Spleen (tissue), 11 donors: ENCODE data around the gene ZNF793. TPM values are rescaled to one million over a fixed set of nuclear protein-coding genes. Genes with fewer than 3 reads are reported as not detected.

Experiments
- DNase-seq: peaks from one replicate; pipeline ENCODE4 v3.0.0-alpha.2; 2020
- H3K27ac ChIP-seq, 8 donors: fragments of 200-600 bp; sonication (generic) in 7 of 8; 1 replicate in 4 of 8; 2 replicates in 4 of 8; pipeline versions ENCODE4 v1.5.0 to v1.8.0; 2016 to 2021; ENCODE audit warnings: inconsistent platforms in 4 of 8, mild to moderate bottlenecking in 4 of 8, moderate library complexity in 1 of 8
- H3K27me3 ChIP-seq, 7 donors: fragments of 200-600 bp; sonication (generic) in 6 of 7; replicated peaks in 1 of 7; 1 replicate in 4 of 7; 2 replicates in 3 of 7; pipeline versions ENCODE4 v1.5.0 to v1.8.0; 2016 to 2021; ENCODE audit warnings: inconsistent platforms in 3 of 7, mild to moderate bottlenecking in 1 of 7
- H3K36me3 ChIP-seq, 6 donors: fragments of 200-600 bp; sonication (generic) in 5 of 6; 1 replicate in 4 of 6; 2 replicates in 2 of 6; pipeline versions ENCODE4 v1.5.0 to v1.8.0; 2016 to 2021; ENCODE audit warnings: inconsistent platforms in 2 of 6
- H3K4me1 ChIP-seq, 6 donors: fragments of 200-600 bp; sonication (generic) in 5 of 6; 1 replicate in 3 of 6; 2 replicates in 3 of 6; pipeline versions ENCODE4 v1.5.0 to v1.8.0; 2016 to 2021; ENCODE audit warnings: inconsistent platforms in 3 of 6
- H3K4me3 ChIP-seq, 8 donors: fragments of 200-600 bp; sonication (generic) in 7 of 8; 1 replicate in 4 of 8; 2 replicates in 4 of 8; pipeline versions ENCODE4 v1.5.0 to v1.8.0; 2016 to 2021; ENCODE audit warnings: inconsistent platforms in 4 of 8, mild to moderate bottlenecking in 4 of 8, moderate library complexity in 2 of 8
- H3K9me3 ChIP-seq, 8 donors: fragments of 200-600 bp; sonication (generic) in 7 of 8; 1 replicate in 4 of 8; 2 replicates in 4 of 8; pipeline versions ENCODE4 v1.5.0 to v1.8.0; 2016 to 2021; ENCODE audit warnings: inconsistent platforms in 4 of 8
- POLR2A ChIP-seq, 3 donors: fragments of 450-650 bp; IDR thresholded peaks; one replicate each; pipeline ENCODE4 v1.5.1; 2017; ENCODE audit warnings: antibody characterized with exemption in 3 of 3, mild to moderate bottlenecking in 1 of 3
- POLR2AphosphoS5 ChIP-seq, 3 donors: sonication (generic); formaldehyde crosslinking; IDR thresholded peaks; one replicate each; pipeline ENCODE4 v1.5.1; 2017; ENCODE audit warnings: antibody characterized with exemption in 3 of 3
- WGBS, 5 donors: extraction: QIAGEN DNeasy Blood & Tissue Kit in 3 of 5; methylation state at CpG; one replicate each; pipeline versions ENCODE4 v1.1.5 to v1.1.7; 2013 to 2018; 5-methylcytosine and 5-hydroxymethylcytosine counted together
- intact Hi-C: fragments of 100-400 bp; cut with DNase I; formaldehyde crosslinking; loops from one replicate; pipeline ENCODE4 v1.15.0; 2023; ENCODE audit warnings: low total_unique reads
- polyA plus RNA-seq, 3 donors: library from polyadenylated mRNA; stranded (reverse); fragments of 200-250 nt; gene quantifications; one replicate each; pipeline ENCODE4 v1.2.1, GENCODE V29; 2013
- total RNA-seq, 7 donors: library from RNA; depleted of rRNA in 3 of 7; stranded (reverse); fragments of >200 nt in 3 of 7; fragmentation: NEBNext Ultra II Directional in 4 of 7; extraction: Animal tissue kit (Norgen Biotek cat#: 25700) in 4 of 7; gene quantifications; one replicate each; pipeline versions ENCODE4 v1.1.0 to v1.2.1, GENCODE V29; 2016 to 2021
- TF ChIP-seq, protein P1 (sequence below), 11 experiments: fragments of 200-600 bp in 7 of 11; fragments of 450-650 bp in 4 of 11; sonication (generic) in 4 of 11; IDR thresholded peaks in 8 of 11; conservative IDR thresholded peaks in 3 of 11; 1 replicate in 7 of 11; 2 replicates in 4 of 11; pipeline versions ENCODE4 v1.4.0 to v1.8.0; 2016 to 2021; ENCODE audit warnings: antibody characterized with exemption in 11 of 11, inconsistent platforms in 4 of 11, mild to moderate bottlenecking in 1 of 11
- donor health status: healthy with polysubstance abuse.
- donor health status: DM: no; HTN: no; CAD: no; lungs with moderate emphysema.
- donor health status: DM: no; HTN: no; CAD: no.
- donor health status: Bipolar disorder and iron deficiency.
- donor health status: healthy.
- donor health status: DM: no; HTN: no; CAD: no.
- donor health status: DM: yes; HTN: yes; CAD: no.

Gene ZNF793
- total and polyA plus RNA-seq, 10 donors: 2.2 to 8.5 (median 4.9) TPM

DNA sequence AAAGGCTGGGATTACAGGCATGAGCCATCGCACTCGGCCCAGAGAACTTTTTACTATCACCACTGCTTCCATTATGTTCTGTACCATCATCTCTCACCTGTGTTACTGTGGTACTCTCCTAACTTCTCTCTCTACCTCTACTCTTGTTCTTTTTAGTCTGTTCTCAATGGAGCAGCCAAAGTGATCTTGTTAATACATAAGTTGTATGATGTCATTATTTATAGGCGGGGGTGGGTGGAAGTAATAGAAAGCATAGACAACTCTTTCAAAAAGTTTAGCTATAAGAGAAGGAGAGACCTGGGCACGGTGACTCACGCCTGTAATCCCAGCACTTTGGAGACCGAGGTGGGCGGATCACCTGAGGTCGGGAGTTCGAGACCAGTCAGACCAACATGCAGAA, 34.6 kb upstream of the ZNF793 start:
- no peak for DNase-seq
- H3K9me3 ChIP-seq: peaks cover 6 to 73% (median 56%) of the 10 kb centered on the region in 8 donors
- intact Hi-C loops: no loop called here
- H3K27ac ChIP-seq: no peak overlapping the region
- no peak overlapping the region for H3K4me3 ChIP-seq
- peaks cover 5 to 33% (median 27%) of the 10 kb centered on the region in 6 donors for H3K4me1 ChIP-seq
- 95 to 99% (median 98%) methylated on average over 9 of the region's 9 CpGs for WGBS, 5 donors
- no peaks in the 10 kb centered on the region for H3K27me3 ChIP-seq
- TF ChIP-seq POLR2A (IDR thresholded peaks at IDR 0.05) (no peak), POLR2AphosphoS5 (IDR thresholded peaks at IDR 0.05) (no peak)
- TF ChIP-seq, protein P1, sequence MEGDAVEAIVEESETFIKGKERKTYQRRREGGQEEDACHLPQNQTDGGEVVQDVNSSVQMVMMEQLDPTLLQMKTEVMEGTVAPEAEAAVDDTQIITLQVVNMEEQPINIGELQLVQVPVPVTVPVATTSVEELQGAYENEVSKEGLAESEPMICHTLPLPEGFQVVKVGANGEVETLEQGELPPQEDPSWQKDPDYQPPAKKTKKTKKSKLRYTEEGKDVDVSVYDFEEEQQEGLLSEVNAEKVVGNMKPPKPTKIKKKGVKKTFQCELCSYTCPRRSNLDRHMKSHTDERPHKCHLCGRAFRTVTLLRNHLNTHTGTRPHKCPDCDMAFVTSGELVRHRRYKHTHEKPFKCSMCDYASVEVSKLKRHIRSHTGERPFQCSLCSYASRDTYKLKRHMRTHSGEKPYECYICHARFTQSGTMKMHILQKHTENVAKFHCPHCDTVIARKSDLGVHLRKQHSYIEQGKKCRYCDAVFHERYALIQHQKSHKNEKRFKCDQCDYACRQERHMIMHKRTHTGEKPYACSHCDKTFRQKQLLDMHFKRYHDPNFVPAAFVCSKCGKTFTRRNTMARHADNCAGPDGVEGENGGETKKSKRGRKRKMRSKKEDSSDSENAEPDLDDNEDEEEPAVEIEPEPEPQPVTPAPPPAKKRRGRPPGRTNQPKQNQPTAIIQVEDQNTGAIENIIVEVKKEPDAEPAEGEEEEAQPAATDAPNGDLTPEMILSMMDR (IDR thresholded peaks at IDR 0.05 in 8 of 11, conservative IDR thresholded peaks at IDR 0.05 in 3 of 11): no peak
- peaks cover 16 to 67% (median 42%) of the 10 kb centered on the region in 6 donors for H3K36me3 ChIP-seq

GRCh38 chr19:37484406-37485168, 22.2 kb upstream of the ZNF793 start:
- TF ChIP-seq, protein P1 (IDR thresholded peaks at IDR 0.05 in 8 of 11, conservative IDR thresholded peaks at IDR 0.05 in 3 of 11): no peak
- TF ChIP-seq POLR2A (IDR thresholded peaks at IDR 0.05) (no peak), POLR2AphosphoS5 (IDR thresholded peaks at IDR 0.05) (no peak)
- no peak overlapping the region for H3K27ac ChIP-seq
- peaks cover 82 to 100% (median 100%) of the 10 kb centered on the region in 8 donors for H3K9me3 ChIP-seq
- 89 to 99% (median 96%) methylated on average over 8 of the region's 8 CpGs for WGBS, 5 donors
- H3K36me3 ChIP-seq: peaks cover 28 to 74% (median 64%) of the 10 kb centered on the region in 6 donors
- no peaks in the 10 kb centered on the region for H3K27me3 ChIP-seq
- DNase-seq: no peak
- intact Hi-C loops: no loop called here
- no peaks in the 10 kb centered on the region for H3K4me1 ChIP-seq
- H3K4me3 ChIP-seq: peak overlapping the region in 1 of 8 donors; percentile 10

GRCh38 chr19:37492213-37492612, 14.5 kb upstream of the ZNF793 start:
- no peak overlapping the region for H3K4me3 ChIP-seq
- TF ChIP-seq POLR2AphosphoS5 (IDR thresholded peaks at IDR 0.05): no peak
- TF ChIP-seq, protein P1 (IDR thresholded peaks at IDR 0.05 in 8 of 11, conservative IDR thresholded peaks at IDR 0.05 in 3 of 11): no peak
- no peak for TF ChIP-seq POLR2A (IDR thresholded peaks at IDR 0.05)
- no peaks in the 10 kb centered on the region for H3K27me3 ChIP-seq
- intact Hi-C loops: no loop called here
- no peaks in the 10 kb centered on the region for H3K4me1 ChIP-seq
- peaks cover 28 to 100% (median 100%) of the 10 kb centered on the region in 8 donors for H3K9me3 ChIP-seq
- DNase-seq: no peak
- H3K27ac ChIP-seq: no peak overlapping the region
- 74 to 78% (median 76%) methylated on average over 3 of the region's 3 CpGs for WGBS, 5 donors
- no peaks in the 10 kb centered on the region for H3K36me3 ChIP-seq

GRCh38 chr19:37505958-37506386, 767 bp upstream of the ZNF793 start:
- 4 to 7% (median 7%) methylated on average over 12 of the region's 12 CpGs for WGBS, 5 donors
- no peak for DNase-seq
- intact Hi-C loops: no loop called here
- Histone ChIP-seq H3K9me3 (peaks cover 2 to 90% (median 68%) of the 10 kb centered on the region in 8 donors), H3K27ac (peak overlapping the region; percentile 90 to 96 (median 93)), H3K36me3 (peaks cover 2 to 42% (median 6%) of the 10 kb centered on the region in 6 donors), H3K4me1 (peaks cover 10 to 23% (median 15%) of the 10 kb centered on the region in 6 donors), H3K4me3 (peak overlapping the region; percentile 46 to 84 (median 68)), H3K27me3 (no peaks in the 10 kb centered on the region)
- TF ChIP-seq POLR2A (IDR thresholded peaks at IDR 0.05) (no peak), POLR2AphosphoS5 (IDR thresholded peaks at IDR 0.05) (peak in 1 of 3 donors; percentile 77)
